ENCODE measurements around the gene TREML2.
"Not testable (repeated sequence)": the region's sequence is repeated elsewhere in the genome, so short reads cannot be mapped to it uniquely, and the experiment has no call there.

The TREML2 gene

GRCh38 chr6:41200901-41201763, at the start of gene TREML2:
Gene TREML2 (minus strand): TSS chr6:41201149. CDS start chr6:41201008, 141 bp downstream.
- no peak for DNase-seq (ENCODE audit: low spot score)

GRCh38 chr6:41247882-41248705, 47.1 kb upstream of the TREML2 start:
- DNase-seq (ENCODE audit: low spot score): no peak

GRCh38 chr6:41247288-41247865, 46.4 kb upstream of the TREML2 start:
- no peak for DNase-seq (ENCODE audit: low spot score)

- not testable (repeated sequence) for DNase-seq (ENCODE audit: low spot score)
Measured at GRCh38 chr6:41246529-41246928, 45.6 kb upstream of the TREML2 start.

- no peak for DNase-seq (ENCODE audit: low spot score)
Measured at GRCh38 chr6:41239467-41240159, 38.7 kb upstream of the TREML2 start.

- no peak for DNase-seq (ENCODE audit: low spot score)
Measured at GRCh38 chr6:41237128-41237527, 36.2 kb upstream of the TREML2 start.

GRCh38 chr6:41236276-41236675, 35.3 kb upstream of the TREML2 start:
- no peak for DNase-seq (ENCODE audit: low spot score)

GRCh38 chr6:41232667-41233066, 31.7 kb upstream of the TREML2 start:
- no peak for DNase-seq (ENCODE audit: low spot score)

- DNase-seq (ENCODE audit: low spot score): no peak
Measured at GRCh38 chr6:41231246-41231645, 30.3 kb upstream of the TREML2 start.

GRCh38 chr6:41229721-41230120, 28.8 kb upstream of the TREML2 start:
- DNase-seq (ENCODE audit: low spot score): no peak

GRCh38 chr6:41228616-41229015, 27.7 kb upstream of the TREML2 start:
- DNase-seq (ENCODE audit: low spot score): no peak

- DNase-seq (ENCODE audit: low spot score): no peak
Measured at GRCh38 chr6:41228096-41228495, 27.1 kb upstream of the TREML2 start, which contains the start of gene TREML4. Gene TREML4 (plus strand): TSS chr6:41228349. CDS start chr6:41228428, 79 bp downstream.

GRCh38 chr6:41226752-41227151, 25.8 kb upstream of the TREML2 start:
- no peak for DNase-seq (ENCODE audit: low spot score)

GRCh38 chr6:41224800-41225199, 23.9 kb upstream of the TREML2 start:
- no peak for DNase-seq (ENCODE audit: low spot score)

GRCh38 chr6:41222513-41222912, 21.6 kb upstream of the TREML2 start:
- DNase-seq (ENCODE audit: low spot score): no peak

- no peak for DNase-seq (ENCODE audit: low spot score)
Measured at GRCh38 chr6:41222045-41222444, 21.1 kb upstream of the TREML2 start.

- no peak for DNase-seq (ENCODE audit: low spot score)
Measured at GRCh38 chr6:41216616-41217015, 15.7 kb upstream of the TREML2 start.

- DNase-seq (ENCODE audit: low spot score): no peak
Measured at GRCh38 chr6:41215777-41216176, 14.8 kb upstream of the TREML2 start.

- DNase-seq (ENCODE audit: low spot score): no peak
Measured at GRCh38 chr6:41214559-41215238, 13.8 kb upstream of the TREML2 start.

GRCh38 chr6:41209547-41210320, 8.8 kb upstream of the TREML2 start:
- DNase-seq (ENCODE audit: low spot score): no peak

Measured in GM03348 (cell line).